T-helper 2 cell treated with Interferon-gamma antibody and Interleukin-4, amounts not matched to agents 5 μg/mL and 100 μg/mL, for 36 hours (primary cell): ENCODE results near the gene NEUROG1.

Experiments used
- DNase-seq: peaks from one replicate; pipeline ENCODE4 v3.0.0; 2021; ENCODE audit warnings: low spot score
- H3K27ac Mint-ChIP-seq: one replicate; pipeline ENCODE4 v1.8.0; 2021; ENCODE audit warnings: mild to moderate bottlenecking, mixed read lengths
- H3K27me3 Mint-ChIP-seq: one replicate; pipeline ENCODE4 v1.8.0; 2021; ENCODE audit warnings: low read depth, mixed read lengths
- H3K36me3 Mint-ChIP-seq: one replicate; pipeline ENCODE4 v1.8.0; 2021; ENCODE audit warnings: low read depth, mixed read lengths
- H3K4me1 Mint-ChIP-seq: one replicate; pipeline ENCODE4 v1.8.0; 2021; ENCODE audit warnings: low read depth, mixed read lengths
- H3K4me3 Mint-ChIP-seq: one replicate; pipeline ENCODE4 v1.8.0; 2022; ENCODE audit warnings: mild to moderate bottlenecking, moderate library complexity, mixed read lengths
- H3K9me3 Mint-ChIP-seq: one replicate; pipeline ENCODE4 v1.8.0; 2021; ENCODE audit warnings: mixed read lengths

The NEUROG1 gene

DNA sequence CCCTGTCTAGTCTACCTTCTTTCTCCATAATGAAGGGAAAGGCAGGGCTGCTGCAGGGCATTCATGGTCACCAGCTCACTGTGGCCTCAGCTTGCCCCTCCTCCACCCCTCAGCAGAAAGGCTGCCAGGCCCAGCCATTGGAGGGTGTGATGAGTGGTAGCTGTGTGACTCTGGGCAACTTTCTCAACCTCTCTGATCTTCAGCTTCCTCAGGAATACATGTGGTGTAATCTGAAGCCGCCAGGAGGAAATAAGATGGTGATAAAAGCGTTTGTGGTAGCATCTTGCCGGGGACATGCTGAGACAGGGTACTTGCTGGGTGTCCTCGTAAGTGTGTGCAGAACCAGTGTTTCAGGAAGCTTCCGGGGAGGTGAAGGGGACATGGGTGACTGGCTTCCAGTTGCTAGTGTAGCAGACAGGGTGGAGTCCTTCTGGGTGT lies 33.2 kb upstream of the NEUROG1 start:
- DNase-seq = no peak
- peaks cover 7% of the 10 kb centered on the region for H3K27me3 Mint-ChIP-seq
- H3K36me3 Mint-ChIP-seq = no peaks in the 10 kb centered on the region
- no peaks in the 10 kb centered on the region for H3K4me1 Mint-ChIP-seq
- no peak overlapping the region for H3K4me3 Mint-ChIP-seq
- H3K27ac Mint-ChIP-seq = no peak overlapping the region
- no peaks in the 10 kb centered on the region for H3K9me3 Mint-ChIP-seq

DNA sequence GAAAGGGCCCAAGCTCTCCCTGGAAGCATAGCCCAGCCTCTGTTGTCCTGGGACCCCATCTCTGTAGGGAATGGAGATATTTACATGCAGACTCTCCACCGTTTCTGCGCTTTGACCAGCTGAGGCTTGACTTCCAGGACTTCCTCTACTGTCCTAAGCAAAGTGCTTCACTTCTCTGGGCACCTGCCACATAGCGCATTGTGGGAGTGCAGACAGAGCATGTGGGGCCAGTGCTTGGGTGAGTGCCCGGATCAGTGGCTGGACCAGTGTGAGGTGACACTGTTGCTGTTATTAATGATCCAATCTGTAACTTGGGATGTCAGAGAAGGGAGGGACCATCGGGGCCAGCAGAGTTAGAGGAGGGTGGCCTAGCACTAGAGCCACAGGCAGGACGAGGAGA lies 32.5 kb upstream of the NEUROG1 start:
- no peak overlapping the region for H3K4me3 Mint-ChIP-seq
- H3K27me3 Mint-ChIP-seq = peaks cover 7% of the 10 kb centered on the region
- no peaks in the 10 kb centered on the region for H3K36me3 Mint-ChIP-seq
- H3K4me1 Mint-ChIP-seq = no peaks in the 10 kb centered on the region
- DNase-seq = no peak
- no peaks in the 10 kb centered on the region for H3K9me3 Mint-ChIP-seq
- H3K27ac Mint-ChIP-seq = no peak overlapping the region

DNA sequence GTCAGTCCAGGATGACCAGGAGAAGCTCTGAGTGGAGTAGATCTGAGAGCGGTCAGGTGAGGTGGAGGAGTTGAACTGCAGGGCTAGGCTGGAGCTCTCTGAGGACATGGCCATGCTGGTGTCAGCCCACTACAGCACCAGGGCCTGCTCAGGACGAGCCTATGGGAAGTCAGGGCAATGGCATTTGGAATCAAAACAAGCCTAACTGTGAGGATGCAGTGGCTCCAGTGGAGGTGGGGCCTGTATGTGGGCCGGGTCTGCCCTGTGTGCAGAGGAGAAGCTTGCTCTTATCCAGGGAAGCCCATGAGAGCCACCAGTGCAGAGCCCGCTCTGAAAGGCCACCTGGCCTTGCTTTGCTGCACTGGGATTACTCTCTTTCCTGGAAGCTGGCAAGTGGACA lies 31.9 kb upstream of the NEUROG1 start:
- Mint-ChIP-seq H3K27me3 (peaks cover 7% of the 10 kb centered on the region), H3K27ac (no peak overlapping the region), H3K4me1 (no peaks in the 10 kb centered on the region), H3K9me3 (no peaks in the 10 kb centered on the region), H3K4me3 (no peak overlapping the region), H3K36me3 (no peaks in the 10 kb centered on the region)
- no peak for DNase-seq

DNA sequence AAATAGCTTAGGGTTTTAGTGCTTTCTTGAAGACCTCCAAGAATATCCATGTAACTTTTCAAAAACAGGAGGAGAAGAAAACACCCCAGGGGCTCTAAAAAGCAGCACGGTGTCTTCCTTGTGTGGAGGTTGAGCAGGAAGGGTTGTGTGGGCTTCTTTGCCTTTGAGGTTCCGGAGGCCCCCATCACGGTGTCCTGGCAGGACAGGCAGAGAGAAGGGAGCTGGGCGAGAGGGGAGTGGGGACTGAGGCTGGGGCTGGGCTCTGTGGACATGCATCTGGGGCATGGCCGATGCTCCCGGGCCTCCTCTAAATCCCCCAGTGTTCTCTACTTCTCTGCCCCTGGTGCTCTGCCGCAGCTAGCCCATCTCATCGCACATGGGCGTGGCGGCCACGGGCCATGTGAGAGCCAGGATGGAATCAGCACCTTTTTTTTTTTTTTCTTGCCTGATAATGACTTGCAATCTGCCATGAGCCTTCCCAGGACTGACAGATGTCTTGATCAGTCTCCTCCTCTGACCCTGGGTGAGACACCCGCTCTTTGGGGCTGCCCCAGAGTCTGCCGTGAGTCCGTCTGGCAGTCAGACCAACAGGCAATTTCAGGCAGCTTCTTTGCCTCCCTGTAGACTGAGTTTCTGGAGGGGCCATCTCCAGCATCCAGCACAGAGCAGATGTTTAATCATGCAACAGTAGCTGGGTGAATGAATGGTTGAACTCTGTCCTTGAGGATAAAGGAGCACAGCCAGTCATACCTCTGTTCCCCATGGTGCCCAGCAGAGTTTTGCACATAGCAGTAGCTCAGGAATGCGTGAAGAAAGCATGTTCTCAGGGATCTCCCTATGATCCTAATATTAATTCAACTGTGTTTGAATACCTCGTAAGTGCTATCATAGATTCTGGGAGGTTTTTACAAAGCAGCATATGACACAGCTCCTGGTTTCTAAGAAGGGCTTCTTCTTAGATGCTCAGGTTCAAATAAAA lies 30.9 kb upstream of the NEUROG1 start:
- no peak for DNase-seq
- H3K9me3 Mint-ChIP-seq = no peaks in the 10 kb centered on the region
- H3K36me3 Mint-ChIP-seq = no peaks in the 10 kb centered on the region
- H3K4me3 Mint-ChIP-seq = no peak overlapping the region
- H3K27me3 Mint-ChIP-seq = peaks cover 7% of the 10 kb centered on the region
- H3K27ac Mint-ChIP-seq = no peak overlapping the region
- H3K4me1 Mint-ChIP-seq = no peaks in the 10 kb centered on the region

DNA sequence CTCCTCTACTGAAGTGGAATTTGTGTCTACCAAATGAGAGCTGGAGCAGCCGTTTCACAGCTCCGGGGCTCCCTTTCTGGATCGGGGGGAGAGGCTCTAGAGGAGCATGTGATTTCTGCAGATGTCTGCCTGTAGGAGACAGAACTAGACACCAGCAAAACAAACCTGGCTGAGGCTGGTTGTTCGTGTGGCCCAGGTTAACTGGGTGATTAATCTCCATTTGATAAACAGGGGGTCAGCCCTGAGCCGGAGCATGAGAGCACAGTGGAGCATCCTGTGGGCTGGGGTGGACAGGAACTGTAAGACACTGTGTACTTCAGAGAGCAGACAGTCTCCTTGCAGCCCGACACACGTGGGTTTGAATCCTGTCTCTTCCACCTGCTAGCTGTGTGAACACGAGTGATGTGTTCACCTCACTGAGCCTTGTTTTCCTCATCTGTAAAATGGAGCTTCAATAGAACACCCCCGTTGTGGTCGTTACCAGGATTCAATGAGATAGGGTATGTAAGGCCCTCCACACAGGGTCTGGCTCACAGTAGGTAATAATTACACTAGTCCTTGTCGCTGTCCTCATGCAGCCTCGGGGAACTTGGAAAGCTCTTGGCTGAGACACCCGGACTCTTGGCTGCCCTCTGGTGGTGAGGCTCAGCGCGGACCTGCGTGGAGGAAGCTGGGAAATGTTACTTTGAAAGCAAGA lies 30.1 kb upstream of the NEUROG1 start:
- Mint-ChIP-seq H3K4me1 (peaks cover 1% of the 10 kb centered on the region), H3K27me3 (peaks cover 7% of the 10 kb centered on the region), H3K36me3 (no peaks in the 10 kb centered on the region), H3K4me3 (no peak overlapping the region), H3K9me3 (no peaks in the 10 kb centered on the region), H3K27ac (no peak overlapping the region)
- peak; percentile 42 for DNase-seq

DNA sequence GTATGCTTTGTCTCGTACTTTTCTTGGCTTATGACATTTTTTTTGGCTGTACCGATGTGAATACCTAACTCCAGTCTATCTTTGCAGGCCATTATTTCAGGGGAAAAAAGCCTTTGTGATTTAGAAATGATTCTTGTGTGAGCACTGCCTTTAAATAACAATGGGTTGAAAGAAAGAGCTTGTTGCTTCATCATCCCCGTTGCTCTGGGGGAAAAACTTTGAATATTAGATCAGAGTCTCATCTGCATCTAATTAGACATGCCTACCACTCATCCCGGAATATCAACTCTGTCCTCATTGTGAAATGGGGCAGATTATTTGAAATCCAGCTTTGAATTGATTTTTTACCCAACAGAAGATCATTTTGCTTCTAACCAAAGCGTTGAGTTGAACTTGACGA lies 29.5 kb upstream of the NEUROG1 start:
- peaks cover 3% of the 10 kb centered on the region for H3K4me1 Mint-ChIP-seq
- H3K4me3 Mint-ChIP-seq = no peak overlapping the region
- H3K27me3 Mint-ChIP-seq = peaks cover 9% of the 10 kb centered on the region
- no peak for DNase-seq
- no peaks in the 10 kb centered on the region for H3K9me3 Mint-ChIP-seq
- H3K36me3 Mint-ChIP-seq = no peaks in the 10 kb centered on the region
- no peak overlapping the region for H3K27ac Mint-ChIP-seq

DNA sequence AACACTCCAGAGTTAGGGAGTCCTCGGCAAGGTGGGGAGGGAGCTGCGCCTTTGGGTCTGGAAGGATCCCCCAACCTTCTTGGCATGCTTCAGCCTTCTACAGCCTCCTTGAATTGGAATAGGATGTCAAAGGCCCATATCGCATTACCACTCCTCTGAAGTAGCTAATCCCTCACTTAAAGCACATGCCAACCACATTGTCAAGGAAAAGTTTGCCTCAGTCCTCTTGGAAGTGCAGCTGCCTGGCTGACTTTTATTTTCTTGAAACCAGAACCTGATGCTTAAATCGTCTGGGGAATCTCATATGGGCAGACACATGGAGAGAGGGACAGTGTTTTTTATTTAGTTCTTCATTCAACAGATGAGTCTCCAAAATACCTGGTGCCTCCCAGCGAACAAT lies 28.6 kb upstream of the NEUROG1 start:
- no peak for DNase-seq
- Mint-ChIP-seq H3K9me3 (no peaks in the 10 kb centered on the region), H3K27me3 (peaks cover 9% of the 10 kb centered on the region), H3K4me3 (no peak overlapping the region), H3K36me3 (no peaks in the 10 kb centered on the region), H3K4me1 (peaks cover 4% of the 10 kb centered on the region), H3K27ac (no peak overlapping the region)

DNA sequence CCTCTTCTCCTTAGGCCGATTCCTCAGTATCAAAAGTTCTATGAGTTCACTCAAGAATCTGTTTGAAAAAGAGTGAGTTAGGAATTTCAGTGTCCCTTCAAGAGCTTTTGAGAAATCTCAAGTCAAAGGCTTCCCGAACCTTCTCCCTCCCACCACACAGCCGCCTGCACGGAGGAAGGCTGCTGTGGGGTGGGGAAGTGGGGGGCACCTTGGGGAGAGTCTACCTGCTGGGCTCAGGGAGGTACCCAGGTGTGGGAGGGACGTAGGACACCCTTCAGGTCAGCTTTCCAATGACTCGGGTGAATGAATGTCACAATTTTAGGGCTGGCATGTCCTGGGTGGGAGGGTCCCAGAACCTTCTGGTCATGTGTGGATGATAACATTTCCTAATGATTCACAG lies 25.5 kb upstream of the NEUROG1 start:
- Mint-ChIP-seq H3K27ac (no peak overlapping the region), H3K27me3 (peaks cover 22% of the 10 kb centered on the region), H3K36me3 (no peaks in the 10 kb centered on the region), H3K4me3 (no peak overlapping the region), H3K9me3 (no peaks in the 10 kb centered on the region), H3K4me1 (peaks cover 4% of the 10 kb centered on the region)
- no peak for DNase-seq

DNA sequence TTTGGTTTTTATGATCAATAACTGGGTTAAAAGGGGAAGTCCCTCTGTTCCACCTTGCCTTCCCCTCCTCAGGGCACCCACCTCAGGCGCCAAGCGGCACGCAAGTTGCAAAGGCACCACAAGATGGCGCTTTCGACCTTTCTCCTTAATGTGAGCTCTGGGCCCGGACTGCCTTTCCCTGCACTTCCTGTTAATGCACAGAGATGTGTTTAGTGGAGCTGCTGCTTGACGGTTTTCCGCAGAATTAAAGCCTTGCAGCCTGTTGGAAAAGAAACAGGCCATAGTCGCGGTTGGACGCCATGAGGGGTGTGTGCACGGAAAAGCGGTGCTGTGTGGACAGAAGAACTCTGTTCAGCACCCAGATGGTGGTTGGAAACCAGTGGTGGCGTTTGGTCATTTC lies 25.1 kb upstream of the NEUROG1 start:
- peaks cover 22% of the 10 kb centered on the region for H3K27me3 Mint-ChIP-seq
- H3K36me3 Mint-ChIP-seq = no peaks in the 10 kb centered on the region
- H3K4me3 Mint-ChIP-seq = no peak overlapping the region
- no peak overlapping the region for H3K27ac Mint-ChIP-seq
- H3K4me1 Mint-ChIP-seq = peaks cover 4% of the 10 kb centered on the region
- H3K9me3 Mint-ChIP-seq = no peaks in the 10 kb centered on the region
- peak; percentile 59 for DNase-seq

DNA sequence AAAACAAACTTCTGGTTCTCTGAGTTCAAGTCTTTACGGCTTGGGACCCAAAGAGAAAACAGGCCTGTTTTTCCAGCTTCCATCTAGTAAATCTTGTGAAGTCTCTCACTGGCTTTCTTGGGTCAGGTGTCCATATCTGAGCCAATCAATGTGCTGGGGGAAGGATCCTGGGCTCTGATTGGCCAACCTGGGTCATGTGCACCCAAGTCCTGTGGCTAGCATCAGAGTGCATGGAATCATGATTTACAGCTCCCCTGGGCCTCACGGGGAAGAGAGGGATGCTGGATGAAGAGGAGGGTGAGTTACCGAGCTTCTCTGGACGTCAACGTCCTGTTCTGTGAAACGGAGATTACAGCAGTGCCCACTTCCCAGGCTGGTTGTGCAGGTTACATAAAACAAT lies 23.6 kb upstream of the NEUROG1 start:
- Mint-ChIP-seq H3K9me3 (no peaks in the 10 kb centered on the region), H3K27ac (no peak overlapping the region), H3K27me3 (peaks cover 22% of the 10 kb centered on the region), H3K4me3 (no peak overlapping the region), H3K4me1 (peaks cover 4% of the 10 kb centered on the region), H3K36me3 (no peaks in the 10 kb centered on the region)
- no peak for DNase-seq

DNA sequence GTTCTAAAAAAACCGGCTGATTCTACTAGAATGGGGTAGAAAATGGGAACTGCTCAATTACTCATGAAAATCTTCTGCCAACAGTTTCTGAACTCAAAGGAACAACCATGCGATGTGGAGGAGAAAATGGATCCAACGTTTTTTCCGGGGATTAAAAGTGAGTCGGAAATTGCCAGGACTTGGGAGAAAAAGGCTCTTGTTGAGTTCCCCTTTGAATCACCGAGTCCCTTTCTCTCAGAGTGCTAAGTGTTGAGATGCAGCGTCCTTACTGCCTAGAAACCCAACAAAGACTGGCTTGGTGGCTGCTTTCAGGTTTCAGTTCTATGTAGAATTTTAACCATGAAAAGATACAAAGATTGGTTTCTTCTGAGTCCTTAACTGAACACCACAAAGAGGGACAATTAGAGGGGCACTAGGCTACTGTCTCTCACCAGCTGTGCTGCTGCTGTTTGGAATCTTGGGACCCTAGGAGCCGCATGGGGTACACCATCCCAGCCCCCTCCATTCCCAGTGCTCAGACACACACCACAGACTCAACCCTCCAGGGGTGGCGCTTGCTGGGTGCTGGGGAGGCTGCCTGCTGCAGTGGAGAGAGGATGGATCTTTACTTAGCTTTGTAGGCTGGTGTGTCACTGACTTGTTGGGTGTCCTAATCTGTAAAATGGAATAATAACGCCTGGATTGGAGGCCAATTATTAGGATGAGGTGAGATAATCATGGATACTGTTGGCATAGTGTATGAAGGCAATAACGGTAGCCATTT lies 21.5 kb upstream of the NEUROG1 start:
- no peak overlapping the region for H3K27ac Mint-ChIP-seq
- H3K4me1 Mint-ChIP-seq = peaks cover 4% of the 10 kb centered on the region
- no peaks in the 10 kb centered on the region for H3K9me3 Mint-ChIP-seq
- peaks cover 25% of the 10 kb centered on the region for H3K27me3 Mint-ChIP-seq
- no peak overlapping the region for H3K4me3 Mint-ChIP-seq
- no peak for DNase-seq
- no peaks in the 10 kb centered on the region for H3K36me3 Mint-ChIP-seq

DNA sequence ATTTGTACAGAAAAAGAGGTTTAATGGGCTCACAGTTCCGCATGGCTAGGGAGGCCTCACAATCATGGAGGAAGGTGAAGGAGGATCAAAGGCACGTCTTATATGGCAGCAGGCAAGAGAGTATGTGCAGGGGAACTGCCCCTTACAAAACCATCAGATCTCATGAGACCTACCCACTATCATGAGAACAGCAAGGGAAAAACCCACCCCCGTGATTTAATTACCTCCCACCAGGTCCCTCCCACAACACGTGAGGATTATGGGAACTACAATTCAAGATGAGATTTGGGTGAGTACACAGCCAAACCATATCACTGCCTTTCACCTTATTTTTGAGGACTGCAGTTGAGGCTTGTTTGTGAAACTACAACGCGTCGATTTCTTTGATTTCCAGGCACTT lies 20.9 kb upstream of the NEUROG1 start:
- Mint-ChIP-seq H3K36me3 (no peaks in the 10 kb centered on the region), H3K9me3 (no peaks in the 10 kb centered on the region), H3K4me3 (no peak overlapping the region), H3K4me1 (peaks cover 6% of the 10 kb centered on the region), H3K27ac (no peak overlapping the region), H3K27me3 (peaks cover 30% of the 10 kb centered on the region)
- no peak for DNase-seq

DNA sequence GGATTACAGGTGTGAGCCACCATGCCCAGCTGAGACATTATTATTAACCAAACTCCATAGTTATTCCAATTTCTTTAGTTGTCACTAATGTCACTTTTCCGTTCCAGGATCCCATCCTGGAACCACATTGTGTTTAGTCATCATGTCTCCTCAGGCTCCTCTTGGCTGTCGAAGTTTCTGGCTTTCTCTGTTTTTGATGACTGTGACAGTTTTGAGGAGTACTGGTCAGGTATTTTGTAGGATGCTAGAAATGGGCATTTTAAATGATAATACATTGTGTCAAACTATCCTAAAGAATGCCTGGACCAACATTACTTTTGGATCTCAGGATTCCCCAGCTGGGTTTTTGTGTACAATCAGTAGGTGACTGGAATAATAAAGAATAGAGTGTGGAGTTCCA lies 19.8 kb upstream of the NEUROG1 start:
- DNase-seq = no peak
- Mint-ChIP-seq H3K27me3 (peaks cover 33% of the 10 kb centered on the region), H3K27ac (no peak overlapping the region), H3K4me3 (no peak overlapping the region), H3K36me3 (no peaks in the 10 kb centered on the region), H3K9me3 (no peaks in the 10 kb centered on the region), H3K4me1 (peaks cover 3% of the 10 kb centered on the region)
